ENCODE data around the gene ACTMAP.

DNA sequence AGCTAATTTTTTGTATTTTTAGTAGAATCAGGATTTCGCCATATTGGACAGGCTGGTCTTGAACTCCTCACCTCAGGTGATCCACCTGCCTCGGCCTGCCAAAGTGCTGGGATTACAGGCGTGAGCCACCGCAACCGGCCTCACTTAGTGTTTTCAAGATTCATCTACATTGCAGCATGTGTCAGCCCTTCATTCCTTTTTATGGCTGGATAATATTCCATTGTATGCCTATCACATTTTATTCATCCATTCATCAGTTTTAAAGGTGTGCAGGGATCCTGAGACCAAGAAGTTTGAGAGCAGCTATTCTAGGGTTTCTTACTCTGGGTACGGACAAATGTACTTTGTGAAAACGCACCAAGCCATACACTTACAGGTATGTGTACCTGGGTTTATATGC, 42.7 kb downstream of the ACTMAP start:
- TF ChIP-seq, protein P1, sequence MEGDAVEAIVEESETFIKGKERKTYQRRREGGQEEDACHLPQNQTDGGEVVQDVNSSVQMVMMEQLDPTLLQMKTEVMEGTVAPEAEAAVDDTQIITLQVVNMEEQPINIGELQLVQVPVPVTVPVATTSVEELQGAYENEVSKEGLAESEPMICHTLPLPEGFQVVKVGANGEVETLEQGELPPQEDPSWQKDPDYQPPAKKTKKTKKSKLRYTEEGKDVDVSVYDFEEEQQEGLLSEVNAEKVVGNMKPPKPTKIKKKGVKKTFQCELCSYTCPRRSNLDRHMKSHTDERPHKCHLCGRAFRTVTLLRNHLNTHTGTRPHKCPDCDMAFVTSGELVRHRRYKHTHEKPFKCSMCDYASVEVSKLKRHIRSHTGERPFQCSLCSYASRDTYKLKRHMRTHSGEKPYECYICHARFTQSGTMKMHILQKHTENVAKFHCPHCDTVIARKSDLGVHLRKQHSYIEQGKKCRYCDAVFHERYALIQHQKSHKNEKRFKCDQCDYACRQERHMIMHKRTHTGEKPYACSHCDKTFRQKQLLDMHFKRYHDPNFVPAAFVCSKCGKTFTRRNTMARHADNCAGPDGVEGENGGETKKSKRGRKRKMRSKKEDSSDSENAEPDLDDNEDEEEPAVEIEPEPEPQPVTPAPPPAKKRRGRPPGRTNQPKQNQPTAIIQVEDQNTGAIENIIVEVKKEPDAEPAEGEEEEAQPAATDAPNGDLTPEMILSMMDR (conservative IDR thresholded peaks at IDR 0.05), result no peak
- TF ChIP-seq ZFX (IDR thresholded peaks at IDR 0.05), result no peak
